Measurements from ENCODE around the gene DDX39A.
"Not testable (repeated sequence)": the region's sequence is repeated elsewhere in the genome, so short reads cannot be mapped to it uniquely, and the experiment has no call there.

Gene DDX39A

DNA sequence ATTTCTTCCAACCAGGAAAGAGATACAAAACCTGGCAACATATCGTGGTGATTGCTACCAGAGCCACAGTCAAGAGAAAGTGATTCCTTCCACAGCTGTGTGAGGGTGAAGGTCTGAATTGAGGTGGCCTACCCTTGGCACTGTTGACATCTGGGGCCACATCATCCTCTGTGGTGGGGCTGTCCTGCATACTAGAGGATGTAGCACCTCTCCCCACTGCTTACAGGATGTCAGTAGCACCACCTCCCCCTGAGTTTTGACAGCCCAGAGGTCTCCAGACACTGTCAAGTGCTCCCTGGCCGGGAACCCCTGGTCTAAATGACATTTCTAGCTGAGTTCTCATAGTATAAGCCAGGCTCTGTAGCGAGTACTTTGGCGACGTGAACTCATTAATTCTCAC lies 40.6 kb upstream of the DDX39A start:
- DNase-seq, result no peak
- Histone ChIP-seq H3K4me1 (no peaks in the 10 kb centered on the region), H3K4me3 (no peak overlapping the region), H3K27me3 (no peaks in the 10 kb centered on the region), H3K36me3 (peaks cover 63 to 76% (median 66%) of the 10 kb centered on the region in 3 donors), H3K27ac (no peak overlapping the region), H3K9me3 (no peaks in the 10 kb centered on the region)
- no peak for TF ChIP-seq CTCF (IDR thresholded peaks at IDR 0.05)
- intact Hi-C loops (cut with DNase I; ENCODE audit: low total_unique reads), result no loop called here

DNA sequence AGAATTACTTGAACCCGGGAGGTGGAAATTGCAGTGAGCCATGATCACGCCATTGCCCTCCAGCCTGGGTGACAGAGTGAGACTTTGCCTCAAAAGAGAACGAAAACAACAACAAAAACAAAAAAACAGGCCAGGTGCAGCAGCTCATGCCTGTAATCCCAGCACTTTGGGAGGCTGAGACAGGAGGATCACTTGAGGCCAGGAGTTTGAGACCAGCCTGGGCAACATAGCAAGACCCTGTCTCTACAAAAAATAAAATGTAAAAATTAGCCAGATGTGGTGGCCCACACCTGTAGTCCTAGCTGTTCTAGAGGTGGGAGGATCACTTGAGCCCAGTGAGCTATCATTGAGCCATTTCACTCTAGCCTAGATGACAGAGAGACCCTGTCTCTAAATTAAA lies 33.2 kb upstream of the DDX39A start:
- intact Hi-C loops (cut with DNase I; ENCODE audit: low total_unique reads); H3K4me3 ChIP-seq; DNase-seq; H3K4me1 ChIP-seq; H3K27me3 ChIP-seq; H3K27ac ChIP-seq; H3K9me3 ChIP-seq: not testable (repeated sequence)
- peaks cover 54 to 90% (median 72%) of the 10 kb centered on the region in 3 donors for H3K36me3 ChIP-seq

DNA sequence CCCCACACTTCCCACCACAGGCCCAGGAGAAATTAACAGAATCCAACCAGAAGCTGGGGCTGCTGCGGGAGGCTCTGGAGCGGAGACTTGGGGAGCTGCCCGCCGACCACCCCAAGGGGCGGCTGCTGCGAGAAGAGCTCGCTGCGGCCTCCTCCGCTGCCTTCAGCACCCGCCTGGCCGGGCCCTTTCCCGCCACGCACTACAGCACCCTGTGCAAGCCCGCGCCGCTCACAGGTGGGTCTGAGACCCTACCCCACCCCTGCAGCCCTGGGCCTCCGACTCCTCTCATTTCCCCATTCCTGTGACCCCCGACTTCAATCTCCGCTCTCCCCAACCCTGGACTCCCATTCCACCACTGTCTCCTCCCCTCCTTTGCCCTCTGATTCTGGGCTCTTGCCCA lies 31.7 kb upstream of the DDX39A start:
- no peak for DNase-seq
- no peak for TF ChIP-seq CTCF (IDR thresholded peaks at IDR 0.05)
- intact Hi-C loops (cut with DNase I; ENCODE audit: low total_unique reads), result no loop called here
- no peak overlapping the region for H3K27ac ChIP-seq
- no peaks in the 10 kb centered on the region for H3K4me1 ChIP-seq
- peaks cover 68 to 100% (median 86%) of the 10 kb centered on the region in 3 donors for H3K36me3 ChIP-seq
- H3K4me3 ChIP-seq, result no peak overlapping the region
- H3K27me3 ChIP-seq, result no peaks in the 10 kb centered on the region
- H3K9me3 ChIP-seq, result no peaks in the 10 kb centered on the region

- Histone ChIP-seq H3K36me3 (peaks cover 71 to 100% (median 91%) of the 10 kb centered on the region in 3 donors), H3K4me1 (no peaks in the 10 kb centered on the region), H3K27me3 (no peaks in the 10 kb centered on the region), H3K4me3 (no peak overlapping the region), H3K9me3 (no peaks in the 10 kb centered on the region), H3K27ac (no peak overlapping the region)
- intact Hi-C loops (cut with DNase I; ENCODE audit: low total_unique reads), result no loop called here
- no peak for DNase-seq
- TF ChIP-seq CTCF (IDR thresholded peaks at IDR 0.05), result no peak
Measured at GRCh38 chr19:14450168-14450874, 31.2 kb upstream of the DDX39A start.

DNA sequence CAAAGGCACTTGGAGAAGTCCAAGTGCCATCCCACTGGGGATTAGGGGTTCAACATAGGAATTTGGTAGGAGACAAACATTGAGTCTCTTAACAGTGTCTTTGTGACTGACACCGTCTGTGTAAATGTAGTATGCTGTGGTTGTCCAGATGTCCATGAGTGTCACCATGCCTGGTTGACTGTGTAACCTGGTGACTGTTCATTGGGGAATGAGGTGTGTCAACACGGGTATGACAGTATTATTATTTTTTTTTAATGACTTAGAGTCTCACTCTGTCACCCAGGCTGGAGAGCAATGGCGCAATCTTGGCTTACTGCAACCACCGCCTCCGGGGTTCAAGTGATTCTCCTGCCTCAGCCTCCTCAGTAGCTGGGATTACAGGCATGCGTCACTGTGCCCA lies 30.2 kb upstream of the DDX39A start:
- Histone ChIP-seq H3K27me3 (no peaks in the 10 kb centered on the region), H3K36me3 (peaks cover 68 to 100% (median 91%) of the 10 kb centered on the region in 3 donors), H3K9me3 (no peaks in the 10 kb centered on the region), H3K4me3 (no peak overlapping the region), H3K4me1 (no peaks in the 10 kb centered on the region), H3K27ac (no peak overlapping the region)
- intact Hi-C loops (cut with DNase I; ENCODE audit: low total_unique reads), result no loop called here
- TF ChIP-seq CTCF (IDR thresholded peaks at IDR 0.05), result no peak
- no peak for DNase-seq

- DNase-seq, result no peak
- H3K36me3 ChIP-seq, result peaks cover 71 to 100% (median 99%) of the 10 kb centered on the region in 3 donors
- no peaks in the 10 kb centered on the region for H3K9me3 ChIP-seq
- no peak overlapping the region for H3K4me3 ChIP-seq
- no peak for TF ChIP-seq CTCF (IDR thresholded peaks at IDR 0.05)
- H3K27me3 ChIP-seq, result no peaks in the 10 kb centered on the region
- no peak overlapping the region for H3K27ac ChIP-seq
- H3K4me1 ChIP-seq, result no peaks in the 10 kb centered on the region
- intact Hi-C loops (cut with DNase I; ENCODE audit: low total_unique reads), result no loop called here
Measured at GRCh38 chr19:14446336-14447036, 27.3 kb upstream of the DDX39A start.
